HG03175 (cell line): ENCODE measurements around the gene PPP2R2B.

Source experiments
- ATAC-seq: cut with Tn5 transposase; IDR thresholded peaks from one replicate; pipeline ENCODE4 v1.9.1; 2021; ENCODE audit warnings: mild to moderate bottlenecking, moderate library complexity; ENCODE audit not compliant: unreplicated experiment

PPP2R2B gene

GRCh38 chr5:146660376-146660960 is 218.1 kb downstream of the PPP2R2B start:
- ATAC-seq = no peak

- no peak for ATAC-seq
Measured at GRCh38 chr5:146659961-146660360, 218.6 kb downstream of the PPP2R2B start.

GRCh38 chr5:146656703-146657102 is 221.9 kb downstream of the PPP2R2B start:
- no peak for ATAC-seq

GRCh38 chr5:146653560-146653959 is 225.0 kb downstream of the PPP2R2B start:
- no peak for ATAC-seq

- no peak for ATAC-seq
Measured at GRCh38 chr5:146652547-146652946, 226.0 kb downstream of the PPP2R2B start.

GRCh38 chr5:146647656-146648199 is 230.8 kb downstream of the PPP2R2B start:
- ATAC-seq = no peak

GRCh38 chr5:146646441-146646840 is 232.1 kb downstream of the PPP2R2B start:
- no peak for ATAC-seq

GRCh38 chr5:146645342-146645741 is 233.2 kb downstream of the PPP2R2B start:
- ATAC-seq = no peak

GRCh38 chr5:146644831-146645230 is 233.7 kb downstream of the PPP2R2B start:
- ATAC-seq = no peak

- no peak for ATAC-seq
Measured at GRCh38 chr5:146643776-146644175, 234.8 kb downstream of the PPP2R2B start.

GRCh38 chr5:146642410-146642809 is 236.1 kb downstream of the PPP2R2B start:
- no peak for ATAC-seq

GRCh38 chr5:146641941-146642340 is 236.6 kb downstream of the PPP2R2B start:
- no peak for ATAC-seq

- no peak for ATAC-seq
Measured at GRCh38 chr5:146640285-146640896, 238.2 kb downstream of the PPP2R2B start.

GRCh38 chr5:146635443-146635842 is 243.1 kb downstream of the PPP2R2B start:
- ATAC-seq = no peak

- ATAC-seq = no peak
Measured at GRCh38 chr5:146633323-146633764, 245.2 kb downstream of the PPP2R2B start.

GRCh38 chr5:146632620-146633322 is 245.8 kb downstream of the PPP2R2B start:
- ATAC-seq = no peak

- no peak for ATAC-seq
Measured at GRCh38 chr5:146630472-146630871, 248.1 kb downstream of the PPP2R2B start.

GRCh38 chr5:146628950-146629349 is 249.6 kb downstream of the PPP2R2B start:
- ATAC-seq = no peak

- no peak for ATAC-seq
Measured at GRCh38 chr5:146626936-146627335, 251.6 kb downstream of the PPP2R2B start.

- ATAC-seq = no peak
Measured at GRCh38 chr5:146624179-146624578, 254.4 kb downstream of the PPP2R2B start.

GRCh38 chr5:146623666-146624065 is 254.9 kb downstream of the PPP2R2B start:
- no peak for ATAC-seq

GRCh38 chr5:146623009-146623408 is 255.5 kb downstream of the PPP2R2B start:
- ATAC-seq = no peak
